ENCODE results near the gene TTC13. TPM values are rescaled to one million over a fixed set of nuclear protein-coding genes. Genes with fewer than 3 reads are reported as not detected.
A peak's percentile ranks its signal among the peaks of the same experiment; 100 is the strongest.

Gene TTC13
- total and polyA plus RNA-seq, 2 of the 13 experiments (the other 11 are each of a cell fraction or from before 2014, with no cell fraction given): 5.8 to 15.9 TPM

DNA sequence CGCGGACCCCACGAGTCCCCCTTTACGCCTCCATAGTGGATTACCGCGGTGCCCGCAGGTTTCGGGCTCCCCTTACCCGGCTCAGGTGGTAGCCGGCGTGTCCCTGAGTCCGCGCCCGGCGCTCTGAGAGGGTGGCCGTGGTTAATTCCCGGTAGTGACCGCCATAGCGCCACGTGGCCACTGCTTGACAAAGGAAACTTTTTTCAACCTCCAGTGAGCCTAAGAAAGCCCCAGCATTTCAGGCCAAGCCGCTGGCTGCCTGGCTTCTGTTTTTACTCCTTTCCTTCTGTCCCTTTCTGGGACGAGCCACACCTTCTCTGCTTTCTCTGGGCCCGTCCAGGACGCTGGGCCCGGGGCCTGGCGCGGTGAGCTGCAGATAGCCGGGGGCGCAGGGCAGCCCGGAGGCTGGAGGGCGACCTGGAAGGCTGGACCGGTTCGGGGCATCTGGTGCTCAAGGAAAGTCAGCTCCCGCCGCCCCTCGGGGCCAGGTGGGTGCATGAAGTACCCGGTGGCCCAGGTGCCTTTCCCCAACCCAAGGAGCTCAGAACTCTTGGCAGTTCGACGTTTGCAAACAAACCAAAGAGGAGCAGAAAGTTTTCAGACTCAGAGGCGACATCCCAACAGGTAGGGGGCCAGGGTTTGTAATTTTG is 109.8 kb downstream of the TTC13 start (continued):
- no peak for TF ChIP-seq ZNF652 (CRISPR knock-in tag; IDR thresholded peaks at IDR 0.05; ENCODE audit: borderline replicate concordance, low read depth)
- no peak for TF ChIP-seq NR3C1 (CRISPR knock-in tag; IDR thresholded peaks at IDR 0.05)
- TF ChIP-seq MATR3 (CRISPR knock-in tag; IDR thresholded peaks at IDR 0.05): no peak
- TF ChIP-seq RNF2 (conservative IDR thresholded peaks at IDR 0.05; ENCODE audit: low read depth): no peak; the same call in 1 of the 2 replicates
- no peak for TF ChIP-seq PHB2 (IDR thresholded peaks at IDR 0.05; ENCODE audit: partially characterized antibody)
- peak; percentile 55; the same call in 1 of the 2 replicates for TF ChIP-seq ZNF253 (CRISPR knock-in tag; IDR thresholded peaks at IDR 0.05; ENCODE audit: borderline replicate concordance)
- TF ChIP-seq MZF1 (CRISPR knock-in tag; IDR thresholded peaks at IDR 0.05; ENCODE audit: borderline replicate concordance): no peak
- TF ChIP-seq, protein P1, sequence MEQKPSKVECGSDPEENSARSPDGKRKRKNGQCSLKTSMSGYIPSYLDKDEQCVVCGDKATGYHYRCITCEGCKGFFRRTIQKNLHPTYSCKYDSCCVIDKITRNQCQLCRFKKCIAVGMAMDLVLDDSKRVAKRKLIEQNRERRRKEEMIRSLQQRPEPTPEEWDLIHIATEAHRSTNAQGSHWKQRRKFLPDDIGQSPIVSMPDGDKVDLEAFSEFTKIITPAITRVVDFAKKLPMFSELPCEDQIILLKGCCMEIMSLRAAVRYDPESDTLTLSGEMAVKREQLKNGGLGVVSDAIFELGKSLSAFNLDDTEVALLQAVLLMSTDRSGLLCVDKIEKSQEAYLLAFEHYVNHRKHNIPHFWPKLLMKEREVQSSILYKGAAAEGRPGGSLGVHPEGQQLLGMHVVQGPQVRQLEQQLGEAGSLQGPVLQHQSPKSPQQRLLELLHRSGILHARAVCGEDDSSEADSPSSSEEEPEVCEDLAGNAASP (CRISPR knock-in tag; IDR thresholded peaks at IDR 0.05; ENCODE audit: borderline replicate concordance): no peak
- no peak for TF ChIP-seq TBP (CRISPR knock-in tag; IDR thresholded peaks at IDR 0.05)
- TF ChIP-seq ZSCAN21 (CRISPR knock-in tag; IDR thresholded peaks at IDR 0.05; ENCODE audit: borderline replicate concordance): peak; percentile 27; the same call in 1 of the 2 replicates
- 0 out of 2 replicates have a peak, but pooled peaks have one; percentile 42 for TF ChIP-seq ZNF274 (CRISPR knock-in tag; IDR thresholded peaks at IDR 0.05)
- TF ChIP-seq SP2 (CRISPR knock-in tag; IDR thresholded peaks at IDR 0.05): no peak
- no peak for TF ChIP-seq RELA (CRISPR knock-in tag; IDR thresholded peaks at IDR 0.05)
- TF ChIP-seq ZNF296 (CRISPR knock-in tag; conservative IDR thresholded peaks at IDR 0.05): no peak
- TF ChIP-seq ZNF550 (CRISPR knock-in tag; IDR thresholded peaks at IDR 0.05; ENCODE audit: borderline replicate concordance): no peak
- TF ChIP-seq ZFP37 (CRISPR knock-in tag; IDR thresholded peaks at IDR 0.05; ENCODE audit: borderline replicate concordance): 0 out of 2 replicates have a peak, but pooled peaks have one; percentile 30
- no peak for TF ChIP-seq RXRB (CRISPR knock-in tag; IDR thresholded peaks at IDR 0.05; ENCODE audit: borderline replicate concordance)
- no peak for TF ChIP-seq RFX5 (IDR thresholded peaks at IDR 0.05; ENCODE audit: low read depth, low read length)
- TF ChIP-seq SP5 (CRISPR knock-in tag; IDR thresholded peaks at IDR 0.05; ENCODE audit: borderline replicate concordance, low read depth): no peak
- TF ChIP-seq, protein P2, sequence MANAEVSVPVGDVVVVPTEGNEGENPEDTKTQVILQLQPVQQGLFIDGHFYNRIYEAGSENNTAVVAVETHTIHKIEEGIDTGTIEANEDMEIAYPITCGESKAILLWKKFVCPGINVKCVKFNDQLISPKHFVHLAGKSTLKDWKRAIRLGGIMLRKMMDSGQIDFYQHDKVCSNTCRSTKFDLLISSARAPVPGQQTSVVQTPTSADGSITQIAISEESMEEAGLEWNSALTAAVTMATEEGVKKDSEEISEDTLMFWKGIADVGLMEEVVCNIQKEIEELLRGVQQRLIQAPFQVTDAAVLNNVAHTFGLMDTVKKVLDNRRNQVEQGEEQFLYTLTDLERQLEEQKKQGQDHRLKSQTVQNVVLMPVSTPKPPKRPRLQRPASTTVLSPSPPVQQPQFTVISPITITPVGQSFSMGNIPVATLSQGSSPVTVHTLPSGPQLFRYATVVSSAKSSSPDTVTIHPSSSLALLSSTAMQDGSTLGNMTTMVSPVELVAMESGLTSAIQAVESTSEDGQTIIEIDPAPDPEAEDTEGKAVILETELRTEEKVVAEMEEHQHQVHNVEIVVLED (CRISPR knock-in tag; IDR thresholded peaks at IDR 0.05; ENCODE audit: borderline replicate concordance): no peak; the same call in 1 of the 2 replicates
- TF ChIP-seq ZMYM3 (CRISPR knock-in tag; IDR thresholded peaks at IDR 0.05): no peak
- TF ChIP-seq ZNF782 (CRISPR knock-in tag; IDR thresholded peaks at IDR 0.05; ENCODE audit: borderline replicate concordance): no peak
- peak; percentile 96 for TF ChIP-seq YEATS4 (CRISPR knock-in tag; IDR thresholded peaks at IDR 0.05; ENCODE audit: borderline replicate concordance)
- TF ChIP-seq ZNF207 (IDR thresholded peaks at IDR 0.05; ENCODE audit: borderline replicate concordance): no peak
- no peak for TF ChIP-seq ZNF343 (CRISPR knock-in tag; IDR thresholded peaks at IDR 0.05)
- no peak for TF ChIP-seq MTF1 (CRISPR knock-in tag; IDR thresholded peaks at IDR 0.05)
- no peak for TF ChIP-seq ZNF33A (CRISPR knock-in tag; IDR thresholded peaks at IDR 0.05; ENCODE audit: borderline replicate concordance)
- no peak for TF ChIP-seq SMYD3 (CRISPR knock-in tag; IDR thresholded peaks at IDR 0.05)
- no peak for TF ChIP-seq RFX1 (IDR thresholded peaks at IDR 0.05)
- TF ChIP-seq HNF4A (CRISPR knock-in tag; IDR thresholded peaks at IDR 0.05): no peak
